HepG2 (cell line): ENCODE measurements around the gene IER2. TPM values are rescaled to one million over a fixed set of nuclear protein-coding genes. Genes with fewer than 3 reads are reported as not detected.
A peak's percentile ranks its signal among the peaks of the same experiment; 100 is the strongest.

Experiments used
- GMEB1 ChIP-seq: sonication (generic); formaldehyde crosslinking; IDR thresholded peaks from 2 replicates; pipeline ENCODE4 v1.5.1; 2020; ENCODE audit warnings: missing genetic modification reagents, mild to moderate bottlenecking, borderline replicate concordance
- GMEB2 ChIP-seq: IDR thresholded peaks from 2 replicates; pipeline ENCODE4 v1.6.1; 2016; ENCODE audit warnings: missing biosample characterization, missing genetic modification reagents, low read depth
- JDP2 ChIP-seq: sonication (generic); formaldehyde crosslinking; IDR thresholded peaks from 2 replicates; pipeline ENCODE4 v1.8.1; 2022; ENCODE audit warnings: missing genetic modification reagents, borderline replicate concordance
- NR2F2 ChIP-seq: IDR thresholded peaks from 2 replicates; pipeline ENCODE4 v1.6.1; 2012; ENCODE audit warnings: low read depth, inconsistent platforms, borderline replicate concordance
- PTBP1 ChIP-seq: fragments of 200-400 bp; formaldehyde crosslinking; IDR thresholded peaks from 2 replicates; pipeline ENCODE4 v1.6.1; 2018; ENCODE audit warnings: low read length, low read depth; ENCODE audit not compliant: poor library complexity, severe bottlenecking
- ZBTB39 ChIP-seq: sonication (generic); formaldehyde crosslinking; IDR thresholded peaks from 2 replicates; pipeline ENCODE4 v1.5.0; 2020; ENCODE audit warnings: missing genetic modification reagents
- ZBTB42 ChIP-seq: sonication (generic); formaldehyde crosslinking; IDR thresholded peaks from 2 replicates; pipeline ENCODE4 v1.5.0; 2020; ENCODE audit warnings: mild to moderate bottlenecking, missing genetic modification reagents
- ZNF264 ChIP-seq: sonication (generic); formaldehyde crosslinking; IDR thresholded peaks from 2 replicates; pipeline ENCODE4 v1.4.0; 2020; ENCODE audit warnings: missing genetic modification reagents
- ZNF407 ChIP-seq: sonication (generic); formaldehyde crosslinking; IDR thresholded peaks from one replicate; pipeline ENCODE4 v1.5.1; 2020; ENCODE audit warnings: mild to moderate bottlenecking, missing genetic modification reagents; ENCODE audit errors: not compliant biosample characterization
- ZNF414 ChIP-seq: sonication (generic); formaldehyde crosslinking; IDR thresholded peaks from 2 replicates; pipeline ENCODE4 v1.5.0; 2020; ENCODE audit warnings: missing genetic modification reagents
- ZNF556 ChIP-seq: sonication (generic); formaldehyde crosslinking; IDR thresholded peaks from 2 replicates; pipeline ENCODE4 v1.4.0; 2020; ENCODE audit warnings: mild to moderate bottlenecking, missing genetic modification reagents, borderline replicate concordance
- polyA plus RNA-seq, 8 experiments: library from polyadenylated mRNA; depleted of rRNA in 3 of 8; stranded (reverse) in 7 of 8; unstranded in 1 of 8; fragments of >200 nt; fragmentation: Illumina TruSeq in 4 of 8; extraction: Trizol in 4 of 8; gene quantifications; 2 replicates each; pipeline versions ENCODE4 v1.2.1 to v1.2.3, GENCODE V29; 2011 to 2016; ENCODE audit warnings: low read depth in 4 of 8, missing spikeins in 1 of 8, mixed read lengths in 1 of 8; ENCODE audit not compliant: insufficient read depth in 1 of 8
- total RNA-seq, 5 experiments: library from RNA; depleted of rRNA; stranded (reverse); fragments of >200 nt; fragmentation: Illumina TruSeq; extraction: Trizol; gene quantifications; 2 replicates each; pipeline ENCODE4 v1.2.3, GENCODE V29; 2016; ENCODE audit warnings: low read depth in 1 of 5

The IER2 gene
- total and polyA plus RNA-seq, 2 of the 13 experiments (the other 11 are each of a cell fraction or from before 2014, with no cell fraction given): 10.1 to 14.3 TPM

- TF ChIP-seq ZNF414: no peak
- no peak for TF ChIP-seq PTBP1
- TF ChIP-seq ZNF407: no peak
- no peak for TF ChIP-seq GMEB2
- peak; percentile 78; the same call in 1 of the 2 replicates for TF ChIP-seq ZNF556 (CRISPR knock-in tag)
- no peak for TF ChIP-seq ZBTB42
- peak; percentile 42; the same call in 1 of the 2 replicates for TF ChIP-seq ZNF264
- no peak; the same call in 1 of the 2 replicates for TF ChIP-seq JDP2
- TF ChIP-seq ZBTB39 (CRISPR knock-in tag): no peak
- TF ChIP-seq GMEB1 (CRISPR knock-in tag): peak; percentile 77
- TF ChIP-seq NR2F2: no peak
Observed at GRCh38 chr19:13162724-13163608, 12.8 kb downstream of the IER2 start (continued).
